Measurements from ENCODE around the gene SHROOM3. TPM values are rescaled to one million over a fixed set of nuclear protein-coding genes. Genes with fewer than 3 reads are reported as not detected.

The SHROOM3 gene
- total RNA-seq, 1 experiment from 2014 or later, result 0.78 TPM

- Histone ChIP-seq H3K36me3 (ENCODE audit: insufficient read depth, low read length) (no peaks in the 10 kb centered on the region), H3K9me3 (ENCODE audit: low read length) (no peaks in the 10 kb centered on the region), H3K4me2 (ENCODE audit: low read depth, low read length, poor library complexity, severe bottlenecking) (no peak overlapping the region), H3K27ac (ENCODE audit: low read length) (no peak overlapping the region), H3K4me3 (ENCODE audit: low read length) (no peak overlapping the region), H3K4me1 (ENCODE audit: low read length) (no peaks in the 10 kb centered on the region), H4K20me1 (ENCODE audit: insufficient read depth, low read depth, low read length) (no peaks in the 10 kb centered on the region), H3K27me3 (ENCODE audit: low read length) (no peaks in the 10 kb centered on the region), H2AFZ (ENCODE audit: low read length) (no peak overlapping the region), H3K79me2 (ENCODE audit: low read length) (no peaks in the 10 kb centered on the region), H3K9ac (ENCODE audit: low read length) (no peak overlapping the region), H3K9me2 (replicated peaks; ENCODE audit: insufficient read depth, low read length) (no peaks in the 10 kb centered on the region)
- no peak for DNase-seq
Observed at GRCh38 chr4:76554630-76555029, 119.6 kb downstream of the SHROOM3 start.

GRCh38 chr4:76556452-76556851 is 121.4 kb downstream of the SHROOM3 start:
- Histone ChIP-seq H3K79me2 (ENCODE audit: low read length) (no peaks in the 10 kb centered on the region), H4K20me1 (ENCODE audit: insufficient read depth, low read depth, low read length) (no peaks in the 10 kb centered on the region), H3K27me3 (ENCODE audit: low read length) (no peaks in the 10 kb centered on the region), H3K9me2 (replicated peaks; ENCODE audit: insufficient read depth, low read length) (no peaks in the 10 kb centered on the region), H3K36me3 (ENCODE audit: insufficient read depth, low read length) (no peaks in the 10 kb centered on the region), H3K27ac (ENCODE audit: low read length) (no peak overlapping the region), H3K4me1 (ENCODE audit: low read length) (no peaks in the 10 kb centered on the region), H2AFZ (ENCODE audit: low read length) (no peak overlapping the region), H3K9me3 (ENCODE audit: low read length) (no peaks in the 10 kb centered on the region), H3K4me3 (ENCODE audit: low read length) (no peak overlapping the region), H3K9ac (ENCODE audit: low read length) (no peak overlapping the region), H3K4me2 (ENCODE audit: low read depth, low read length, poor library complexity, severe bottlenecking) (no peak overlapping the region)
- no peak for DNase-seq

- Histone ChIP-seq H3K4me3 (ENCODE audit: low read length) (no peak overlapping the region), H3K27ac (ENCODE audit: low read length) (no peak overlapping the region), H3K9ac (ENCODE audit: low read length) (no peak overlapping the region), H3K36me3 (ENCODE audit: insufficient read depth, low read length) (no peaks in the 10 kb centered on the region), H3K4me1 (ENCODE audit: low read length) (no peaks in the 10 kb centered on the region), H4K20me1 (ENCODE audit: insufficient read depth, low read depth, low read length) (no peaks in the 10 kb centered on the region), H3K79me2 (ENCODE audit: low read length) (no peaks in the 10 kb centered on the region), H3K4me2 (ENCODE audit: low read depth, low read length, poor library complexity, severe bottlenecking) (no peak overlapping the region), H3K27me3 (ENCODE audit: low read length) (no peaks in the 10 kb centered on the region), H2AFZ (ENCODE audit: low read length) (no peak overlapping the region), H3K9me3 (ENCODE audit: low read length) (no peaks in the 10 kb centered on the region), H3K9me2 (replicated peaks; ENCODE audit: insufficient read depth, low read length) (no peaks in the 10 kb centered on the region)
- DNase-seq, result no peak
Observed at GRCh38 chr4:76558396-76559235, 123.6 kb downstream of the SHROOM3 start.

- H3K4me1 ChIP-seq (ENCODE audit: low read length), result no peaks in the 10 kb centered on the region
- no peak for DNase-seq
- no peak overlapping the region for H3K9ac ChIP-seq (ENCODE audit: low read length)
- no peaks in the 10 kb centered on the region for H3K36me3 ChIP-seq (ENCODE audit: insufficient read depth, low read length)
- no peak overlapping the region for H2AFZ ChIP-seq (ENCODE audit: low read length)
- no peak overlapping the region for H3K27ac ChIP-seq (ENCODE audit: low read length)
- no peaks in the 10 kb centered on the region for H3K9me2 ChIP-seq (replicated peaks; ENCODE audit: insufficient read depth, low read length)
- H3K4me2 ChIP-seq (ENCODE audit: low read depth, low read length, poor library complexity, severe bottlenecking), result no peak overlapping the region
- no peaks in the 10 kb centered on the region for H3K79me2 ChIP-seq (ENCODE audit: low read length)
- H3K4me3 ChIP-seq (ENCODE audit: low read length), result no peak overlapping the region
- H4K20me1 ChIP-seq (ENCODE audit: insufficient read depth, low read depth, low read length), result no peaks in the 10 kb centered on the region
- H3K27me3 ChIP-seq (ENCODE audit: low read length), result no peaks in the 10 kb centered on the region
- H3K9me3 ChIP-seq (ENCODE audit: low read length), result no peaks in the 10 kb centered on the region
Observed at GRCh38 chr4:76559236-76560071, 124.4 kb downstream of the SHROOM3 start.

GRCh38 chr4:76562161-76562560 is 127.1 kb downstream of the SHROOM3 start:
- Histone ChIP-seq H3K4me1 (ENCODE audit: low read length) (no peaks in the 10 kb centered on the region), H4K20me1 (ENCODE audit: insufficient read depth, low read depth, low read length) (no peaks in the 10 kb centered on the region)

GRCh38 chr4:76562836-76563453 is 127.9 kb downstream of the SHROOM3 start:
- Histone ChIP-seq H3K9me2 (replicated peaks; ENCODE audit: insufficient read depth, low read length) (no peaks in the 10 kb centered on the region), H4K20me1 (ENCODE audit: insufficient read depth, low read depth, low read length) (no peaks in the 10 kb centered on the region), H3K4me3 (ENCODE audit: low read length) (no peak overlapping the region), H3K4me2 (ENCODE audit: low read depth, low read length, poor library complexity, severe bottlenecking) (no peak overlapping the region), H3K27ac (ENCODE audit: low read length) (no peak overlapping the region), H2AFZ (ENCODE audit: low read length) (no peak overlapping the region), H3K9me3 (ENCODE audit: low read length) (no peaks in the 10 kb centered on the region), H3K9ac (ENCODE audit: low read length) (no peak overlapping the region), H3K27me3 (ENCODE audit: low read length) (no peaks in the 10 kb centered on the region), H3K4me1 (ENCODE audit: low read length) (no peaks in the 10 kb centered on the region), H3K36me3 (ENCODE audit: insufficient read depth, low read length) (no peaks in the 10 kb centered on the region), H3K79me2 (ENCODE audit: low read length) (no peaks in the 10 kb centered on the region)
- DNase-seq, result no peak

More at GRCh38 chr4:76562161-76562560, 127.1 kb downstream of the SHROOM3 start:
- Histone ChIP-seq H3K9ac (ENCODE audit: low read length) (no peak overlapping the region), H3K27me3 (ENCODE audit: low read length) (no peaks in the 10 kb centered on the region), H2AFZ (ENCODE audit: low read length) (no peak overlapping the region), H3K36me3 (ENCODE audit: insufficient read depth, low read length) (no peaks in the 10 kb centered on the region), H3K27ac (ENCODE audit: low read length) (no peak overlapping the region), H3K9me2 (replicated peaks; ENCODE audit: insufficient read depth, low read length) (no peaks in the 10 kb centered on the region), H3K4me3 (ENCODE audit: low read length) (no peak overlapping the region), H3K4me2 (ENCODE audit: low read depth, low read length, poor library complexity, severe bottlenecking) (no peak overlapping the region), H3K79me2 (ENCODE audit: low read length) (no peaks in the 10 kb centered on the region), H3K9me3 (ENCODE audit: low read length) (no peaks in the 10 kb centered on the region)
- DNase-seq, result no peak

GRCh38 chr4:76563454-76564122 is 128.6 kb downstream of the SHROOM3 start:
- Histone ChIP-seq H3K4me3 (ENCODE audit: low read length) (no peak overlapping the region), H3K4me2 (ENCODE audit: low read depth, low read length, poor library complexity, severe bottlenecking) (no peak overlapping the region), H3K9me3 (ENCODE audit: low read length) (no peaks in the 10 kb centered on the region), H3K36me3 (ENCODE audit: insufficient read depth, low read length) (no peaks in the 10 kb centered on the region), H3K27ac (ENCODE audit: low read length) (no peak overlapping the region), H2AFZ (ENCODE audit: low read length) (no peak overlapping the region), H3K4me1 (ENCODE audit: low read length) (no peaks in the 10 kb centered on the region), H3K27me3 (ENCODE audit: low read length) (no peaks in the 10 kb centered on the region), H3K9ac (ENCODE audit: low read length) (no peak overlapping the region), H3K9me2 (replicated peaks; ENCODE audit: insufficient read depth, low read length) (no peaks in the 10 kb centered on the region), H4K20me1 (ENCODE audit: insufficient read depth, low read depth, low read length) (no peaks in the 10 kb centered on the region), H3K79me2 (ENCODE audit: low read length) (no peaks in the 10 kb centered on the region)
- no peak for DNase-seq

Measured in Karpas-422 (cell line).